Measurements from ENCODE around the gene COPG2.
"Not testable (repeated sequence)": the region's sequence is repeated elsewhere in the genome, so short reads cannot be mapped to it uniquely, and the experiment has no call there.

The COPG2 gene, protein sequence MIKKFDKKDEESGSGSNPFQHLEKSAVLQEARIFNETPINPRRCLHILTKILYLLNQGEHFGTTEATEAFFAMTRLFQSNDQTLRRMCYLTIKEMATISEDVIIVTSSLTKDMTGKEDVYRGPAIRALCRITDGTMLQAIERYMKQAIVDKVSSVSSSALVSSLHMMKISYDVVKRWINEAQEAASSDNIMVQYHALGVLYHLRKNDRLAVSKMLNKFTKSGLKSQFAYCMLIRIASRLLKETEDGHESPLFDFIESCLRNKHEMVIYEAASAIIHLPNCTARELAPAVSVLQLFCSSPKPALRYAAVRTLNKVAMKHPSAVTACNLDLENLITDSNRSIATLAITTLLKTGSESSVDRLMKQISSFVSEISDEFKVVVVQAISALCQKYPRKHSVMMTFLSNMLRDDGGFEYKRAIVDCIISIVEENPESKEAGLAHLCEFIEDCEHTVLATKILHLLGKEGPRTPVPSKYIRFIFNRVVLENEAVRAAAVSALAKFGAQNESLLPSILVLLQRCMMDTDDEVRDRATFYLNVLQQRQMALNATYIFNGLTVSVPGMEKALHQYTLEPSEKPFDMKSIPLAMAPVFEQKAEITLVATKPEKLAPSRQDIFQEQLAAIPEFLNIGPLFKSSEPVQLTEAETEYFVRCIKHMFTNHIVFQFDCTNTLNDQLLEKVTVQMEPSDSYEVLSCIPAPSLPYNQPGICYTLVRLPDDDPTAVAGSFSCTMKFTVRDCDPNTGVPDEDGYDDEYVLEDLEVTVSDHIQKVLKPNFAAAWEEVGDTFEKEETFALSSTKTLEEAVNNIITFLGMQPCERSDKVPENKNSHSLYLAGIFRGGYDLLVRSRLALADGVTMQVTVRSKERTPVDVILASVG

DNA sequence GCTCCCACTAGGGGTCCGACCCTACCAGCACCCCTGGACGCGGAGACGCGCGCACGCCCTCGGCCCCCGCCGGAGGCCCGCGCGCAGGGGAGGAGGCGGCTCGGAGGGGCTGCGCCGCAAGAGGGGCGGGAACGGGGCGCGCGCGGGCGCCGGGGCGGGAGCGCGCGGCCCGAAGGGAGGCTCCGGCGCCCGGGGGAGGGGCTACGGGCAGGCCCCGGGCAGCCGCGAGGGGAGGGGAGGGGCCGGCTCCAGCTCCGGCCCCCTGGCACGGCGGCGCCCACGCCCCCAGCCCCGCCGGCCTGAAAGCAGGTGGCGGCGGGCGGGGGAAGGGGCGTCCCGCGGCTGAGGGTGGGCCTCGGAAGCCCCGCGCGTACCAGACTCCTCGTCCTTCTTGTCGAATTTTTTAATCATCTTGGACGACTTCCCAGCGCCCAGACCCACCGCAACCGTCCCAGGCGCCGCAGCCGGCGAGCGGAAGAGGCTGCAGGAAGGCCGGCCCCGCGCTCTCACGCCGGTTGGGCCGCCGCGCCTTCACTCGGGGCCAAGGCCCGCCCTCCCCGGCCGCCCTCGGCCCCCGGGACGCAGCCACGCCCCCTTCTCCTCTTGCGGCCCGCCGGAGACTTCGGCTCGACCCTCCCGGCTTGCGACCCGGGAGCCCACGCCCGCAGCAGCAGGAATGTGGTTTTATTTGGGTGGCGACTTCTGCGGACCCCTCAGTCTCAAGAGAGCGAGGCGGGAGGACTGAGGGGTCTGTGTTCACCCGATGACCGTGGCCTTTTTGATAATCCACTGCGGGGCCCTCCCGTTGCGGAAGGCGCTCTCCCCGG is at the start of gene COPG2:
Gene COPG2 (minus strand): TSS at position 491 of the 827 bp plus-strand sequence. CDS start 80 bp downstream, at position 411.
- peak in 2 of 3 donors; percentile 44 to 75 for DNase-seq (ENCODE audit: low read depth in 3 of 3, low spot score in 1 of 3)

- no peak for DNase-seq (ENCODE audit: low read depth in 3 of 3, low spot score in 1 of 3)
These were observed 43.9 kb upstream of the COPG2 start for GRCh38 chr7:130712416-130712815.

DNA sequence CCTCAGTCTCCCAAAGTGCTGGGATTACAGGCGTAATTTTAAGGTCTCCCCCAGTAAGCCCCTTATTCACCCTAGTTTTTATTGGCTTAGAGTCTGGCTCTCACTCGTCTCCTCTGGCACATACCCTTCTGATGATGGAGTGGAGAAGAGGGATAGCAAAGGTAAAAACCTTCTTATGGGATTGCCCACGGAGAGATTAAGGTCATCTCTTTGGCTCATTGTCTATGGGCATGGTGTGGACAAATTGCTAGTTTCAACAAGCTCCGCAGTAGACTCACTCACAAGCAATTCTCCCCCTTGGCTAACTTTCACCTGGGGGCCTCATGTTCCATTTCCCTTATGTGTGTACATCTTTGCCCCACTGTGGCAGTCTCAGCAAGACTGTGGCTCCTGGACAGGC is 40.2 kb upstream of the COPG2 start:
- no peak for DNase-seq (ENCODE audit: low read depth in 3 of 3, low spot score in 1 of 3)

GRCh38 chr7:130708001-130708400 is 39.5 kb upstream of the COPG2 start:
- no peak for DNase-seq (ENCODE audit: low read depth in 3 of 3, low spot score in 1 of 3)

- no peak for DNase-seq (ENCODE audit: low read depth in 3 of 3, low spot score in 1 of 3)
These were observed 35.3 kb upstream of the COPG2 start for GRCh38 chr7:130703851-130704250.

DNA sequence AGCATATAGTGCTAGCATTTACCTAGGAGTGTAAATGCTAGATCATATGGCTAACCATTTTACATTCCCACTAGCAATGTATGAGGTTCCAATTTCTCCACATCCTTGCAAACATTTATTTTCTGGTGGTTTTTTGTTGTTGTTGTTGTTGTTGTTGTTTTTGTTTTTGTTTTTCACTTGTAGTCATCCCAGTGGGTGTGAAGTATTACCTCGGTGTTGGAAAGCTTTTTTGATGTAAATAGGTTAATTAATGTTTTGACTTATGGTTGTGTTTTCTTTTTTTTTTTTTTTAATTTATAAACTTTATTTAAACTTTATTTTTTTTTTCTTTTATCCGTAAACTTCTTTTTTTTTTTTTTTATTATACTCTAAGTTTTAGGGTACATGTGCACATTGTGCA is 33.1 kb upstream of the COPG2 start:
- no peak for DNase-seq (ENCODE audit: low read depth in 3 of 3, low spot score in 1 of 3)

DNA sequence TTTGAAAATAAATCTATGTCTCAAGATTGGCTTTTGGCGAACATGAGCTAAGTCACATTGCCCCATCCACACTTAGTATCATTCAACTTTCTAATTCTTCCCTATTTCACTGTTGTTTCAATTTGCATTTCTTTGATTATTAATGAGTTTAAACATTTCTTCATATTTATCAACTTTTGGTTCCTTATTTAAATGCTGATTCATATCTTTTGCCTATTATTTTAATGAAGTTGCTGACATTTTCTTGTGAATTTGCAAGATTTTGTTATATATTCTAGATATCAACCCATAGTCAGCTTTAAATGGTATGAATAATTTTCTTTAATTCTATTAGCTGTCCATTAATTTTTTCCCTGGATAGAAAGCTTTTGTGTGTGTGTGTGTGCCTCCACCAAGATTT is 32.2 kb upstream of the COPG2 start:
- DNase-seq (ENCODE audit: low read depth in 3 of 3, low spot score in 1 of 3): no peak

GRCh38 chr7:130699686-130700085 is 31.1 kb upstream of the COPG2 start:
- no peak for DNase-seq (ENCODE audit: low read depth in 3 of 3, low spot score in 1 of 3)

GRCh38 chr7:130697820-130698219 is 29.3 kb upstream of the COPG2 start:
- no peak for DNase-seq (ENCODE audit: low read depth in 3 of 3, low spot score in 1 of 3)

DNA sequence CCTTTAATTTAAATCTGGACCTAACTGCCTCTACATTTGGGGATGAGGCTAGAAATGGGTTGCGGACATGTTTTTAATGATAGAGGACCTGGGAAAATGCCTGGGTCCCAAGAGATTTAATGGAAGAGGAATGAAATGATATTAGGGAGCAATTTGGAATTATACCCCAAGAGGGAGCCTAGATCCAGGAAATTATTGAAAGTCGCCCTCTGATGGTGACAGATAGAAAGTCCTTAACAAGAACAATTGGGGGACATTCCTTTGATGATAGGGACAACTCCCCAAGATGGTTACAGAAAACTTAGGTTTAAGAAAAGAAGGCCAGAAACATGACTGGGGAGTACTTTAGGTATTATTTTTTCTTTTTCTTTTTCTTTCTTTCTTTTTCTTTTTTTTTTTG is 27.3 kb upstream of the COPG2 start:
- DNase-seq (ENCODE audit: low read depth in 3 of 3, low spot score in 1 of 3): no peak

DNA sequence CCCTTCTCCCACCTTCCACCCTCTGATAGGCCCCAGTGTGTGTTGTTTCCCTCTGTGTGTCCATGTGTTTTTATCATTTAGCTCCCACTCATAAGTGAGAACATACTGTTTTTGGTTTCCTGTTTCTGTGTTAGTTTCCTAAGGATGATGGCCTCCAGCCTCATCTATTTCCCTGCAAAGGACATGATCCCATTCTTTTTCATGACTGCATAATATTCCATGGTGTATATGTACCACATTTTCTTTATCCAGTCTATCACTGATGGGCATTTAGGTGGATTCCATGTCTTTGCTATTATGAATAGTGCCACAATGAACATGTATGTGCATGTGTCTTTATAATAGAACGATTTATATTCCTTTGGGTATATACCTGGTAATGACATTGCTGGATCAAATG is 23.8 kb upstream of the COPG2 start:
- not testable (repeated sequence) for DNase-seq (ENCODE audit: low read depth in 3 of 3, low spot score in 1 of 3)

DNA sequence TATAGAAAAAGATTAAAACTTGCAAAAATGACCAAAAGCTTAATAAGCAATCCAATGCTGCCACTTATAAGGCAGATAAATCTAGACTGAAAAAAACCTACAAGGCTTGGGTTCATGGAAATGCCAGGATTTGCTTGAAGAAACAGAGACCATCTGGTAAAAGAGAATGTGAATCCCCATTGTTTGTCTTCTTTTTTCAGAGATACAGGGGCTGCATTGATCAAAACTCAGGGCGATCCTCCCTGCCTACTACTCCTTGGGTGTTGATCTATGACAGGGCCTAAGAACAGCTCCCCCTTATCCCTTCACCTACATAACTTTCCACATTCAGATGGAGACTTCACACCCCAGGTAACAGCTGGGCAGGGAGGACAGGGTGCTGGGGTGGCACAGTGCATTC is 21.1 kb upstream of the COPG2 start:
- no peak for DNase-seq (ENCODE audit: low read depth in 3 of 3, low spot score in 1 of 3)

DNA sequence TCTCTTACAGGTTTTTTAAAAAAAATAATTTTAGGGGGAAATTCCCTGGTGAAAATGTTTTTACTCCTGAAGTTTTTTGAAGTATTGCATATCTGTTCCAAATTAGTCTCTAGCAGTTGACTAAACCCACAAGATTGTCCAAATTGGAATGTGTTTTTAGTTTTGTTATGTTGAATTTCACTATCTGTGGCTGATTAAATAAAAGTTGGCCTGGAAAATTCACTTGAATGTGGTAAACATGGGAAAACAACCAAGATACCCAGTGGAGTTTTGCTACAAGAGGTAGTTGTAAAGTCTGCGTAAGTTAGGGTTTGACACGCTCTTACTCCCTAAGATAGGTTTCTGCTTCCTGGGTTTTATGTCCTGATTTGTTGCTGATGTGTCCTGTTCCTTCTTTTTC is 14.5 kb upstream of the COPG2 start:
- DNase-seq (ENCODE audit: low read depth in 3 of 3, low spot score in 1 of 3): no peak

DNA sequence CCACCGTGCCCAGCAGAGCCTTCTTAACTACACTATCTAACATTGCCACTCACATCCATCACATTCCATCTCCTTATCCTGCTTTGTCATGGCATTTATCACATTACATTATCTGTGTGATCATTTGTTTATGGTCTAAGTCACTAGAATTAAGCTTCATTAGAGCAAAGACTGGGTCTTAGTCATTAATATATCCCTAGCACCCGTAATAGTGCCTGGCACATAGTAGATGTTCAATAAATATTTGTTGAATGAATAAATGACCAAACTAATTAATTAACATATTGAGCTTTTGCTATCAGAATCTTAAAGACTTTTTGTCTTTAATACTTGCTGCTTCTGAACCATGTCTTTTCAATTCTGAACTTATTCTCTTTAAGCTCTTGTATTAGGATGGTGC is 5.9 kb upstream of the COPG2 start:
- no peak for DNase-seq (ENCODE audit: low read depth in 3 of 3, low spot score in 1 of 3)

DNA sequence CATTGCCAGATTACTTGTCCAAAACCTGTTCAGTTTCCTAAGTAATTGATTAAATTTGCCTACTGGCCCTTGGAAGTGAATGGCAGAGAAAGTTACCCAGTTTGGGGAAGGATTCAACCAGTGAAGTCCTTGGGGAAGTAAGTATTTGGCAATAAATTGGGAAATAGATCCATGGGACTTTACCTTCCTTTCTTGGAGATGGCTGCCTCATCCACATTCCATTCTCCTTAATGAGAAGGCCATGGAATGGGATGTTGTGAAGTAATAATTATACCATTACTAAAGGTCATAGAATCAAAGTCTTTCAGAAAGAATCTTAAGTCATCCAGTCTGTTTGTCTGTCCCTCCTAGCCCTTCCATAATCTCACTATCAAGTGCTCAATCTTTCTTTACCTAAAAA is 4.5 kb upstream of the COPG2 start:
- no peak for DNase-seq (ENCODE audit: low read depth in 3 of 3, low spot score in 1 of 3)

GRCh38 chr7:130672146-130672545 is 3.6 kb upstream of the COPG2 start:
- no peak for DNase-seq (ENCODE audit: low read depth in 3 of 3, low spot score in 1 of 3)

- DNase-seq (ENCODE audit: low read depth in 3 of 3, low spot score in 1 of 3): no peak
These were observed 645 bp upstream of the COPG2 start for GRCh38 chr7:130669085-130669700.

GRCh38 chr7:130667593-130668257 is 823 bp downstream of the COPG2 start:
- no peak for DNase-seq (ENCODE audit: low read depth in 3 of 3, low spot score in 1 of 3)

DNA sequence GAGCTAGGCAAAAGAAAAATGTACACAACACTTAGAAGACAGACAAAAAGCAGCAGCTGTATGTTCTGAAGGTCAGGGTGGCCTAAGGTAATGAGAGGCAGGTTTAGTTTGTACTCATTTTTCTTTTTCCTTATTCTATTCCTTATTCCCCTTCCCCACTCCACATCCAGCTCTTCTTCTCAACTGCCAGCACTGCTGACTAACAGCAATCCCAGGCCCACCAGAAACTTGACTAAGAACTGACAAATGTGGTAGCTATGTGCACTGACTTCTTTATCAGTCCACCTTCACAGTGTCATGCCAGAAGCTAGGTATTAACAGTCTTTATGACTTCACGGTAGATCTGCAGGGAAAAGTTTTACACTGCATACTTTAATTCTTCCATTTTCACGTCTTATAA is 6.1 kb downstream of the COPG2 start:
- no peak for DNase-seq (ENCODE audit: low read depth in 3 of 3, low spot score in 1 of 3)

DNA sequence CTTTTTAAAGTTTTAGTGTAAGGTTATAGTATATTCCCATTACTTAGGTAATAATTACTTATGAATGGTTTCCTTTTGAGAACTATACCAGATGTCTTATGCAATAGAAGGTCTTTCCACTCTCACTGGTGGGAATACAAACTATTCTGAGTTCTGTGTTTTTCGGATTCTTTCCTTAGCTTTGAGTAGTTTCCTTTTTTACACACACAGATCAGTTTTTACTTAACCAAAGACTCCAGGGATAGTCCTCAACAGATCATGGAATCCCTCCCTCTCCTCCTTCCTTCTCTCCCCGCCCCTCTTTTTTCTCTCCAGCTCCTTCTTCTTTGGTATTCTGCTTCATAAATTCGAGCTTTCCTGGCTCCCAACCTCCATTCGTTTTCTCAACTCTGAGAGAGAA is 13.3 kb downstream of the COPG2 start:
- no peak for DNase-seq (ENCODE audit: low read depth in 3 of 3, low spot score in 1 of 3)

All from stimulated activated CD4-positive, alpha-beta T cell treated with anti-CD3 and anti-CD28 coated beads, TNF-alpha, amount 100 ng/mL, for 1 hour (primary cell).